HFF-Myc (cell line): Measurements from ENCODE around the gene PPM1G.
A peak's percentile ranks its signal among the peaks of the same experiment; 100 is the strongest.
"Not testable (repeated sequence)": the region's sequence is repeated elsewhere in the genome, so short reads cannot be mapped to it uniquely, and the experiment has no call there.

Source experiments
- DNase-seq: peaks from one replicate; pipeline ENCODE4 v3.0.0-alpha.2; 2011; ENCODE audit warnings: low read depth; ENCODE audit errors: extremely low read depth
- H3K4me3 ChIP-seq: replicated peaks from 2 replicates; pipeline ENCODE4 v1.5.1; 2011; ENCODE audit warnings: low read depth, mild to moderate bottlenecking, control low read depth, low read length
- CTCF ChIP-seq: IDR thresholded peaks from 2 replicates; pipeline ENCODE4 v1.5.1; 2012; ENCODE audit warnings: mild to moderate bottlenecking, low read depth, low read length, control low read depth; ENCODE audit errors: missing control alignments

The PPM1G gene

DNA sequence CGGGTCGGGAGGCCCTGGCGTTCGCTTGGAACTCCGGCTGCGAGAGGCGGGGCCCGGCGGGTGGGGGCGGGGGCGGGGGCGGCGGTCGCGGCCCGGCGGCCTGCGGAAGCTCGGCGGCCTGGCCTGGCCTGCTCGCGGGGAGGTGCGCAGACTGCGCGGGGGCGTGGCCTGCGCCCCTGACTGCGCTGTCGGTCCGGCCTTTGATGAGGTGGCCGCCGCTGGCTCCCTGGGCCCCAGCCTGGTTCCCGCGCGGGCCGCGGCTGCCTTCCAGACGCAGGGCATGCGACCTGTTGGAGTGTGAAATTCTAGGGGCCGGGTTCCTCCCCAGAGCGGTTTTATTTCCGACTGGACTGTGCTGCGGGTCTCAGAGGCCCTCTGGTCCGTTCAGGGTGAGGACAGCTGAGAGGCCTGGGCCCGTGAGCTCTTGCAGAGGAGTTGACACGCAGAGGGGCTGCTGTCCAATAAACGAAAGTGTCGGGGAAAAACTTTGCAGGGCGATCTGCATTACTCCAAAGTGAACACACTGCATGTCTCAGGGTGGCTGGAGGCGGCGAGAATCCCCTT is 19.7 kb upstream of the PPM1G start:
- peak overlapping the region; percentile 76 for H3K4me3 ChIP-seq
- no peak for TF ChIP-seq CTCF
- DNase-seq, result peak; percentile 22

GRCh38 chr2:27428213-27428977 is 19.0 kb upstream of the PPM1G start, which contains the start of gene NRBP1:
TSS of gene NRBP1 (plus strand) at chr2:27428631. CDS start at chr2:27433274, 4,643 bp downstream.
- no peak for TF ChIP-seq CTCF

GRCh38 chr2:27427863-27428212 is 18.4 kb upstream of the PPM1G start:
- peak overlapping the region; percentile 76 for H3K4me3 ChIP-seq

More at GRCh38 chr2:27428213-27428977, 19.0 kb upstream of the PPM1G start, which contains the start of gene NRBP1:
- peak within 1 kb of the TSS; percentile 76 for H3K4me3 ChIP-seq
- peak; percentile 48 for DNase-seq

DNA sequence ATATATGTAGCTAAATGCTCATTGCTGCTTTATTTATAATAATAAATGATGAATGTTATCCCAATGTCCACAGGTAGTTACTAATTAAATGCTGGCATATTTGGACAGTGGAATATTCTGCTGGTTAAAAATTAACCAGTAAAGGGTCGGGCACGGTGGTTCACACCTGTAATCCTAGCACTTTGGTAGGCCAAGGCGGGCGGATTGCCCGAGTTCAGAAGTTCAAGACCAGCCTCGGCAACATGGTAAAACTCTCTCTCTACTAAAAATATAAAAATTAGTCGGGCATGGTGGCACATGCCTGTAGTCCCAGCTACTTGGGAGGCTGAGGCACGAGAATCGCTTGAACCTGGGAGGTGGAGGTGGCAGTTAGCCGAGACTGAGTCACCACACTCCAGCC is 15.6 kb upstream of the PPM1G start:
- not testable (repeated sequence) for DNase-seq, H3K4me3 ChIP-seq

More at GRCh38 chr2:27427863-27428212, 18.4 kb upstream of the PPM1G start:
- DNase-seq, result no peak
- TF ChIP-seq CTCF, result no peak

DNA sequence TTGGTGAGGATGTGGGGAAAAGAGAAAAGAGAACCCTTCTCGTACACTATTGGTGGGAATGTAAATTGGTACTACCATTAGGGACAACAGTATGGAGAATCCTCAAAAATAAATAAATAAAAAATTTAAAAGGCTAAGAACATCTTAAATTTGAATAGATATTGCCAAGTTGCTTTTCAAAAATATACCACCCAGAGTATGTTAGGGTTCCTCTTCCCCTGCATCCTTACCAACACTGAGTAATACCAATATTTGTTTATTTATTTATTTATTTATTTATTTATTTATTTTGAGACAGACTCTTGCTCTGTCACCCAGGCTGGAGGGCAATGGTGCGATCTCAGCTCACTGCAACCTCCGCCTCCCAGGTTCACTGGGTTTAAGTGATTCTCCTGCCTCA is 13.6 kb upstream of the PPM1G start:
- no peak for DNase-seq
- no peak overlapping the region for H3K4me3 ChIP-seq
- no peak for TF ChIP-seq CTCF

DNA sequence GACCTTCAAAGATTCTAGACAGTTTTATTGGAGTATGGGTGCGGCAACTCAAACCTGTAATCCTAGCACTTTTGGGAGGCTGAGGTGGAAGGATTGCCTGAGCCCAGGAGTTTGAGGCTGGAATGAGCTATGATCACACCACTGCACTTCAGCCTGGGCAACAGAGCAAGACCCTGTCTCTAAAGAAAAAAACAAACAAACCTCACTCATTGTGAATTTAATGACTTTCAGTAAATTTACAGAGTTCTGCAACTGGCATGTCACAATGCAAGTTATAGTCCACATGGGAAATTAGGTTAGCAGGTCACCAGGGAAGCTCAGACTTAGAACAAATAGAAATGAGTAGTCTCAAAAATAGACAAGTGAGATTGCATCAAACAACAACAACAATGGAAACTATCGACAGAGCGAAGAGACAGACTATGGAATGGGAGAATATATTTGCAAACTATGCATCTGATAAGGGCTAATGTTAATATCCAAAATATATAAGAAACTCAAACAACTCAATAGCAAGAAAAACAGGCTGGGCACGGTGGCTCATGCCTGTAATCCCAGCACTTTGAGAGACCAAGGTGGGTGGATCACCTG is 12.4 kb upstream of the PPM1G start:
- H3K4me3 ChIP-seq, result no peak overlapping the region
- no peak for TF ChIP-seq CTCF
- no peak for DNase-seq

- TF ChIP-seq CTCF, result no peak
- DNase-seq, result no peak
- no peak overlapping the region for H3K4me3 ChIP-seq
These were observed 11.6 kb upstream of the PPM1G start for GRCh38 chr2:27420996-27421395.
